Measurements from ENCODE around the gene ADGRA1. TPM values are rescaled to one million over a fixed set of nuclear protein-coding genes. Genes with fewer than 3 reads are reported as not detected.

Gene ADGRA1
- total and polyA plus RNA-seq, 2 donors (not counting 3 experiments of a cell fraction or from before 2014, with no cell fraction given): not detected

DNA sequence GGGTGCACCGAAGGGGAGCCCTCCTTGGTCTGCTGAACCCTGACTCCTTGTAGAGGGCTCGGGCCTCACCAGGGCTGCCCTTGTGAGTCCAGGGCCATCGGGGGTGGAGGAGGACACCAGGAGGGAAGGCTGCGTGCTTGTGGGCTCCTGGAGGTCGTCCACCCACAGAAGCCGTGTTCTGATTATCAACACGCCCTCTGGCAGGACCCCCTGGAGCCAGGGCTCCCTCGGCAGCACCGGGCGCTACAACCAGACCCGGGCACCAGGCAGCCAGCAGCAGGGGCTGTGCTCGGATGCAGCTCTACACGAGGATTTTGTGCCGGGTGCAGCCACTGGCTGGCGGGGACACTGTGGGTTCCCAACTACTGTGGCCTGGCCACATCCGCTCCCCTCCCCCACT lies 6.1 kb upstream of the ADGRA1 start:
- FAIRE-seq (no peak), DNase-seq (ENCODE audit: low read depth, low spot score) (no peak)
- BruUV-seq (replicated peaks): no TSS peak
- Histone ChIP-seq H3K79me2 (ENCODE audit: control insufficient read depth, insufficient read depth, low read length) (no peaks in the 10 kb centered on the region), H3K4me1 (ENCODE audit: control insufficient read depth, extremely low read depth, insufficient read depth, low read length) (no peaks in the 10 kb centered on the region), H3K9me1 (replicated peaks; ENCODE audit: control insufficient read depth, extremely low read depth, insufficient read depth, low read length) (no peaks in the 10 kb centered on the region), H3K9me3 (replicated peaks; ENCODE audit: control insufficient read depth, insufficient read depth, low read length) (no peaks in the 10 kb centered on the region), H4K20me1 (replicated peaks; ENCODE audit: control insufficient read depth, extremely low read depth, insufficient read depth, low read length) (no peaks in the 10 kb centered on the region), H3K36me3 (ENCODE audit: control insufficient read depth in 2 of 2, extremely low read depth in 1 of 2, insufficient read depth in 2 of 2, low read length in 2 of 2) (no peaks in the 10 kb centered on the region), H3K27me3 (ENCODE audit: control insufficient read depth in 2 of 2, insufficient read depth in 2 of 2, low read length in 2 of 2) (no peaks in the 10 kb centered on the region), H2AFZ (ENCODE audit: low read depth, low read length) (no peak overlapping the region), H3K9ac (replicated peaks; ENCODE audit: extremely low read depth, insufficient read depth, low read length) (no peak overlapping the region), H3K4me2 (ENCODE audit: insufficient read depth, low read length) (no peak overlapping the region), H3K27ac (ENCODE audit: insufficient read depth, low read depth, low read length) (no peak overlapping the region), H3K4me3 (replicated peaks in 1 of 3; ENCODE audit: insufficient read depth in 1 of 3, low read depth in 1 of 3, low read length in 3 of 3) (no peak overlapping the region)
- dilution Hi-C loops (cut with MboI; ENCODE audit: extremely low pct_ligation_motif_present, low sequenced_read_pairs) (no loop called here), intact Hi-C loops (cut with micrococcal nuclease) (no loop called here)
- no peak for TF ChIP-seq FOS (IDR thresholded peaks at IDR 0.05; ENCODE audit: borderline replicate concordance, insufficient read depth, low read length)
- TF ChIP-seq, protein P1, sequence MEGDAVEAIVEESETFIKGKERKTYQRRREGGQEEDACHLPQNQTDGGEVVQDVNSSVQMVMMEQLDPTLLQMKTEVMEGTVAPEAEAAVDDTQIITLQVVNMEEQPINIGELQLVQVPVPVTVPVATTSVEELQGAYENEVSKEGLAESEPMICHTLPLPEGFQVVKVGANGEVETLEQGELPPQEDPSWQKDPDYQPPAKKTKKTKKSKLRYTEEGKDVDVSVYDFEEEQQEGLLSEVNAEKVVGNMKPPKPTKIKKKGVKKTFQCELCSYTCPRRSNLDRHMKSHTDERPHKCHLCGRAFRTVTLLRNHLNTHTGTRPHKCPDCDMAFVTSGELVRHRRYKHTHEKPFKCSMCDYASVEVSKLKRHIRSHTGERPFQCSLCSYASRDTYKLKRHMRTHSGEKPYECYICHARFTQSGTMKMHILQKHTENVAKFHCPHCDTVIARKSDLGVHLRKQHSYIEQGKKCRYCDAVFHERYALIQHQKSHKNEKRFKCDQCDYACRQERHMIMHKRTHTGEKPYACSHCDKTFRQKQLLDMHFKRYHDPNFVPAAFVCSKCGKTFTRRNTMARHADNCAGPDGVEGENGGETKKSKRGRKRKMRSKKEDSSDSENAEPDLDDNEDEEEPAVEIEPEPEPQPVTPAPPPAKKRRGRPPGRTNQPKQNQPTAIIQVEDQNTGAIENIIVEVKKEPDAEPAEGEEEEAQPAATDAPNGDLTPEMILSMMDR (IDR thresholded peaks at IDR 0.05; ENCODE audit: extremely low read depth in 1 of 2, insufficient read depth in 1 of 2, low read depth in 1 of 2, low read length in 2 of 2): no peak
- ChIA-PET CTCF (no interaction called here), POLR2A (no interaction called here)

DNA sequence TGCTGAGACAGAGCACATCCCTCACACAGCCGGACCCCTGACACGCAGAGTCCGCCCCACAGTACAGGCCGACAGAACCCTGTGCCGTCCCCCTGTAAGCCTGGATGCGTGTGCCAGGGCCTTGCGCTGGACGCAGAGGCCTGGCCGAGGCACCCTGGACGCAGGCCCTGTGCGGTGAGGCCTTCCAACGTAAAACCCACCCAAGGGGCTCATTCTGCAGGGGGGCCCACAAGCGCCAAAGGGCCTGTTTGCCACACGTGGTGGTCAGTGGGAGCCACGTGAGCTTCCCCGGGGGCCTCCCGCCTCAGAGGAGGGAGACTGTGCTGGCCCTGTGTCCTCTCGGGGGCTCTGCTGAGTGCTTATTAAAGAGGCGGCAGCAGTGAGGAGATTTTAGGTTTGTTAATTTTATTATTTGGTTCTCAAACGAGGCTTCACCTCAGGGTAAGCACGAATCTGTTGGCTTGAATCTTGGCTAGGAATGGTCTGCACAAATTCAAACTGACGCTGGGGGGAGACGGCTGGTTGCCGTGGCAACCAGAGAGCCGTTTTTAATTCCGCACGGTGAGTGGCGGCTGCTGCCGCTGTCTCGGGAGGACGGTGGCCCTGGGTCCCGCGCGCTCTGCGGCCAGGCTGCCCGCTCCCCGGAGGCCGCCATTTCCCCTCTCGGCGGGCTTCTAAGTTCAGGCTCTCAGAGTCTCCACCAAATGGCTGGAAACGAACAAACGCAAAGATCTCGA lies 4.9 kb upstream of the ADGRA1 start:
- no peaks in the 10 kb centered on the region for H3K36me3 ChIP-seq (ENCODE audit: control insufficient read depth in 2 of 2, extremely low read depth in 1 of 2, insufficient read depth in 2 of 2, low read length in 2 of 2)
- H3K4me2 ChIP-seq (ENCODE audit: insufficient read depth, low read length): no peak overlapping the region
- H3K4me1 ChIP-seq (ENCODE audit: control insufficient read depth, extremely low read depth, insufficient read depth, low read length): no peaks in the 10 kb centered on the region
- intact Hi-C loops (cut with micrococcal nuclease) (no loop called here), dilution Hi-C loops (cut with MboI; ENCODE audit: extremely low pct_ligation_motif_present, low sequenced_read_pairs) (no loop called here)
- no peaks in the 10 kb centered on the region for H4K20me1 ChIP-seq (replicated peaks; ENCODE audit: control insufficient read depth, extremely low read depth, insufficient read depth, low read length)
- H3K9me3 ChIP-seq (replicated peaks; ENCODE audit: control insufficient read depth, insufficient read depth, low read length): no peaks in the 10 kb centered on the region
- H3K79me2 ChIP-seq (ENCODE audit: control insufficient read depth, insufficient read depth, low read length): no peaks in the 10 kb centered on the region
- DNase-seq (ENCODE audit: low read depth, low spot score): no peak
- CTCF ChIA-PET: no interaction called here
- H3K4me3 ChIP-seq (replicated peaks in 1 of 3; ENCODE audit: insufficient read depth in 1 of 3, low read depth in 1 of 3, low read length in 3 of 3): no peak overlapping the region
- H3K9ac ChIP-seq (replicated peaks; ENCODE audit: extremely low read depth, insufficient read depth, low read length): no peak overlapping the region
- H3K9me1 ChIP-seq (replicated peaks; ENCODE audit: control insufficient read depth, extremely low read depth, insufficient read depth, low read length): no peaks in the 10 kb centered on the region
- H3K27ac ChIP-seq (ENCODE audit: insufficient read depth, low read depth, low read length): no peak overlapping the region
- POLR2A ChIA-PET: no interaction called here
- no peak overlapping the region for H2AFZ ChIP-seq (ENCODE audit: low read depth, low read length)
- H3K27me3 ChIP-seq (ENCODE audit: control insufficient read depth in 2 of 2, insufficient read depth in 2 of 2, low read length in 2 of 2): peaks cover 5 to 7% of the 10 kb centered on the region in 2 experiments
- FAIRE-seq: no peak
- no TSS peak for BruUV-seq (replicated peaks)
- no peak for TF ChIP-seq EZH2 (IDR thresholded peaks at IDR 0.05; ENCODE audit: borderline replicate concordance, low read depth, low read length, severe bottlenecking)
- TF ChIP-seq MYC (IDR thresholded peaks at IDR 0.05; ENCODE audit: low read depth, low read length): no peak
- TF ChIP-seq POLR2AphosphoS5 (IDR thresholded peaks at IDR 0.05; ENCODE audit: insufficient read depth, low read depth, low read length): no peak
- no peak for TF ChIP-seq POLR2A (IDR thresholded peaks at IDR 0.05; ENCODE audit: low read depth, low read length)
